Neural crest cell (in vitro differentiated cells): ENCODE measurements around the gene SOX8. TPM values are rescaled to one million over a fixed set of nuclear protein-coding genes. Genes with fewer than 3 reads are reported as not detected.
A peak's percentile ranks its signal among the peaks of the same experiment; 100 is the strongest.

Experiments
- DNase-seq: peaks from one replicate; pipeline ENCODE4 v3.0.0; 2021; ENCODE audit warnings: low read depth, mixed read lengths, low spot score
- H3K27ac Mint-ChIP-seq: one replicate; pipeline ENCODE4 v1.8.0; 2021; ENCODE audit warnings: mild to moderate bottlenecking, mixed read lengths; ENCODE audit not compliant: unreplicated experiment
- H3K27me3 Mint-ChIP-seq: 2 replicates; pipeline ENCODE4 v1.8.0; 2021; ENCODE audit warnings: low read depth, mild to moderate bottlenecking, mixed read lengths
- H3K36me3 Mint-ChIP-seq: 2 replicates; pipeline ENCODE4 v1.8.0; 2021; ENCODE audit warnings: low read depth, mild to moderate bottlenecking, mixed read lengths
- H3K4me1 Mint-ChIP-seq: 2 replicates; pipeline ENCODE4 v1.8.0; 2021; ENCODE audit warnings: mixed read lengths
- H3K4me3 Mint-ChIP-seq: one replicate; pipeline ENCODE4 v1.8.0; 2021; ENCODE audit warnings: mild to moderate bottlenecking, mixed read lengths
- H3K9me3 Mint-ChIP-seq: 2 replicates; pipeline ENCODE4 v1.8.0; 2021; ENCODE audit warnings: mixed read lengths
- CTCF ChIP-seq: fragments of 200-600 bp; sonication (generic); conservative IDR thresholded peaks from 2 replicates; pipeline ENCODE4 v1.5.0; 2021; ENCODE audit warnings: antibody characterized with exemption, mild to moderate bottlenecking
- total RNA-seq: library from RNA; stranded (reverse); gene quantifications from 2 replicates; pipeline ENCODE4 v1.2.1, GENCODE V29; 2021

The SOX8 gene
- total RNA-seq, 1 donor from 2014 or later, result 19.4 TPM

GRCh38 chr16:993731-994130 is 12.2 kb downstream of the SOX8 start:
- Mint-ChIP-seq H3K36me3 (no peaks in the 10 kb centered on the region), H3K27me3 (peaks cover 24% of the 10 kb centered on the region), H3K9me3 (no peaks in the 10 kb centered on the region), H3K4me3 (no peak overlapping the region), H3K4me1 (peaks cover 23% of the 10 kb centered on the region), H3K27ac (no peak overlapping the region)
- TF ChIP-seq CTCF, result no peak
- DNase-seq, result no peak

GRCh38 chr16:995087-995486 is 13.5 kb downstream of the SOX8 start:
- TF ChIP-seq CTCF, result no peak
- peaks cover 23% of the 10 kb centered on the region for H3K4me1 Mint-ChIP-seq
- DNase-seq, result no peak
- no peaks in the 10 kb centered on the region for H3K9me3 Mint-ChIP-seq
- H3K27me3 Mint-ChIP-seq, result peaks cover 24% of the 10 kb centered on the region
- no peak overlapping the region for H3K4me3 Mint-ChIP-seq
- H3K36me3 Mint-ChIP-seq, result no peaks in the 10 kb centered on the region
- H3K27ac Mint-ChIP-seq, result no peak overlapping the region

GRCh38 chr16:995783-996182 is 14.2 kb downstream of the SOX8 start:
- no peak for TF ChIP-seq CTCF
- Mint-ChIP-seq H3K9me3 (no peaks in the 10 kb centered on the region), H3K36me3 (no peaks in the 10 kb centered on the region), H3K27me3 (peaks cover 24% of the 10 kb centered on the region), H3K4me3 (peak overlapping the region; percentile 39), H3K4me1 (peaks cover 23% of the 10 kb centered on the region), H3K27ac (no peak overlapping the region)
- DNase-seq, result no peak

- H3K4me1 Mint-ChIP-seq, result peaks cover 17% of the 10 kb centered on the region
- H3K4me3 Mint-ChIP-seq, result peak overlapping the region; percentile 39
- no peaks in the 10 kb centered on the region for H3K36me3 Mint-ChIP-seq
- DNase-seq, result no peak
- peak overlapping the region; percentile 6 for H3K27ac Mint-ChIP-seq
- H3K9me3 Mint-ChIP-seq, result no peaks in the 10 kb centered on the region
- TF ChIP-seq CTCF, result no peak
- peaks cover 23% of the 10 kb centered on the region for H3K27me3 Mint-ChIP-seq
Observed at GRCh38 chr16:996681-997080, 15.1 kb downstream of the SOX8 start.

- Mint-ChIP-seq H3K27me3 (peaks cover 23% of the 10 kb centered on the region), H3K27ac (no peak overlapping the region), H3K4me3 (no peak overlapping the region), H3K36me3 (no peaks in the 10 kb centered on the region), H3K9me3 (no peaks in the 10 kb centered on the region), H3K4me1 (peaks cover 11% of the 10 kb centered on the region)
- TF ChIP-seq CTCF, result no peak
- no peak for DNase-seq
Observed at GRCh38 chr16:997440-998051, 16.0 kb downstream of the SOX8 start.
